GM18511 (cell line): ENCODE measurements around the gene CLDN18.

Source experiments
- ATAC-seq: cut with Tn5 transposase; IDR thresholded peaks from one replicate; pipeline ENCODE4 v1.9.1; 2021; ENCODE audit warnings: mild to moderate bottlenecking, moderate library complexity; ENCODE audit not compliant: unreplicated experiment

Gene CLDN18

GRCh38 chr3:138023754-138024153, 13.8 kb downstream of the CLDN18 start:
- ATAC-seq, result no peak

DNA sequence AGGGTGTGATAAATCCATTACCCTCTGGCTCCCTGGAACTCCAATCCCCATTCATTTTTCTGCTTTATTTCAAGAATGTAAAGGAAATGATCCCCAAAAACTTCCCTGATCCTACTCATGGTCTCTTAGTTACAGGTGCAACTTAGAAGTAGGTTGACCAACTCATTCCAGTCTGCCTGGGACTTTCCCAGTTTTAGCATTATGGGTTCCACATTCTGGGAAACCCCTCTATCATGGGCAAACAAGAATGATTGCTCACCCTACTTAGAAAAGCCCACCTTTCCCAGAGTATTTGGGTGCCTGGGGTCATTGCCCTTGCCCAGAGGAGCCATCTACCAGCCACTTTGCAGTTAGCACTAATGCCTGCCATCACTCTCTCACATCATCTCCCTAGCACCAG, 15.6 kb downstream of the CLDN18 start:
- ATAC-seq, result no peak

DNA sequence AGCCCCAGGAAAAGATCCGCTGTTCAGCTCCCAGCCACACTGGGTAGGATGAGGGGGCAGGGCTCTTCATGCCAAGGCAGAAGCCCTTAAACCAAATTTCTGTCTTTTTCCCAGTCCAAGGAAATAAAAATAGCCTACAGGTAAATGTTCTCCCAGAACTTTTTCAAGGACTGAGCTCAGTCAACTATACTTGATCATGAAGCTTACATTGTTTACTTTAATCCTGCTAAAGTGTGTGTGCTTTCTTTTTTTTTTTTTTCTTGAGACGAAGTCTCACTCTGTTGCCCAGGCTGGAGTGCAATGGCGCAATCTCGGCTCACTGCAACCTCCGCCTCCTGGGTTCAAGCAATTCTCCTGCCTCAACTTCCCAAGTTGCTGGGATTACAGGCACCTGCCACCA, 17.9 kb downstream of the CLDN18 start:
- no peak for ATAC-seq

- no peak for ATAC-seq
Observed at GRCh38 chr3:138030734-138031280, 20.8 kb downstream of the CLDN18 start.

DNA sequence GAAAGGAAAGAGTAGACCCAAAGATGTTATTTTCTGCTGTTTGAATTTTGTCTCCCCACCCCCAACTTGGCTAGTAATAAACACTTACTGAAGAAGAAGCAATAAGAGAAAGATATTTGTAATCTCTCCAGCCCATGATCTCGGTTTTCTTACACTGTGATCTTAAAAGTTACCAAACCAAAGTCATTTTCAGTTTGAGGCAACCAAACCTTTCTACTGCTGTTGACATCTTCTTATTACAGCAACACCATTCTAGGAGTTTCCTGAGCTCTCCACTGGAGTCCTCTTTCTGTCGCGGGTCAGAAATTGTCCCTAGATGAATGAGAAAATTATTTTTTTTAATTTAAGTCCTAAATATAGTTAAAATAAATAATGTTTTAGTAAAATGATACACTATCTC, 21.6 kb downstream of the CLDN18 start:
- ATAC-seq, result no peak

GRCh38 chr3:138032567-138032966, 22.6 kb downstream of the CLDN18 start:
- peak; percentile 47 for ATAC-seq

DNA sequence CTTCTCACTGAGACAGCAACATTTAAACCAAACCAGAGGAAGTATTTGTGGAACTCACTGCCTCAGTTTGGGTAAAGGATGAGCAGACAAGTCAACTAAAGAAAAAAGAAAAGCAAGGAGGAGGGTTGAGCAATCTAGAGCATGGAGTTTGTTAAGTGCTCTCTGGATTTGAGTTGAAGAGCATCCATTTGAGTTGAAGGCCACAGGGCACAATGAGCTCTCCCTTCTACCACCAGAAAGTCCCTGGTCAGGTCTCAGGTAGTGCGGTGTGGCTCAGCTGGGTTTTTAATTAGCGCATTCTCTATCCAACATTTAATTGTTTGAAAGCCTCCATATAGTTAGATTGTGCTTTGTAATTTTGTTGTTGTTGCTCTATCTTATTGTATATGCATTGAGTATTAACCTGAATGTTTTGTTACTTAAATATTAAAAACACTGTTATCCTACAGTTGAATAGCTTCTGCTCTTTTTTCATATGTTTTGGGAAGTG, 23.3 kb downstream of the CLDN18 start:
- no peak for ATAC-seq

DNA sequence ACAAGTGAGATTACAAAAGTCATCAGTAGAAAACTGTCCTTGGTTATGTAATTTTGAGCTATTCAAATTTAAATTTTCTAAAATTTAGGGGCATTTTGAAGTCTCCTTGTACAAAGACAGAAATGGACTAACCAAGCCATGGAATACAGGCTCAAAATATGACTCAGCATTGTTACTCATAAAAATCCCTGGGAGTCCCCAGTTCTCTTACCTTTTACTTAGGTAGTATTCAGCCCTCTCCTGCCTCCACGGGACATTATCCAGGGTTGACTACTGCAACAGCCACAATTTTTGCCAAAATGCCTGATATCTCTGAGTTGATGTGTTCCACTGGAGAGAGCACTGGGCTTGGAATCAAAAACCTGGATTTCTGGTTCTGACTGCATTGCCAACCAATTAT, 25.0 kb downstream of the CLDN18 start:
- ATAC-seq, result no peak

DNA sequence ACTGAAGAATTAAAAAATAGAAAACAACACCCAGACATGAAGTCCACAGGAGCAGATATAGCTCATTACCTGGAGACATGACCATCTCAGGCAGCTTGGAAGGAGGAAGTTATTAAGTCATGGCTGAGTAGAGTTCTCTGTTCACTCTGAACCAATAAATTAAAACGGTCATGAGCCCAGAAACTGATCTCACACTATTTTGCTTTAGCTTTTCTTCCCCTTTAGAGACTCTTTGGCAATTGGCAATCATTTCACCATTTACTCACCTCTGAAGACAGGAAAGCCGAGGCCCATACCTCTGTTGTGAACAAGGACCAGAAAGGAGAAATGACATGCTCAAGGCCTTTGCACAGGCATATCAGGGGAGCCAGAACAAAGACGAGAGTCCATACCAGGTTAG, 26.6 kb downstream of the CLDN18 start:
- ATAC-seq, result peak; percentile 48

- no peak for ATAC-seq
Observed at GRCh38 chr3:138038725-138039462, 28.9 kb downstream of the CLDN18 start.

DNA sequence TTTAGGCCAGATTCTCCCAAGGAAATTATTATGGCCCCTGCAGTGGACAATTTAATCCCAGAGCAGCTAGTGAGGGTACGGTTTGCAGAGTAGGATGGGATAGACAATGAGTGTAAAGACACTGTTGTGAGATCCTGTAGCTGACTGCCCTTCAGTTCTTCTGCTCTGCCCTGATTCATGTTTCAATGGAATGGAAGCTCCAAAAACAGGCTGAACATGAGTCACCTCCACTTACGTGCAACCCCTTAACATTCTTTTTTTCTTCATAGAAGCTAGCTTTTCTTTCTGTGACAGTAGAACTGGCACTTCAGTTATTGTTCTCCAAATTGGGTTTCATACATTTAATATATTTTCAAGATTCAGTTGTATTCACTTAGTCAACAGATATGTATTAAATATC, 32.1 kb downstream of the CLDN18 start:
- ATAC-seq, result no peak

DNA sequence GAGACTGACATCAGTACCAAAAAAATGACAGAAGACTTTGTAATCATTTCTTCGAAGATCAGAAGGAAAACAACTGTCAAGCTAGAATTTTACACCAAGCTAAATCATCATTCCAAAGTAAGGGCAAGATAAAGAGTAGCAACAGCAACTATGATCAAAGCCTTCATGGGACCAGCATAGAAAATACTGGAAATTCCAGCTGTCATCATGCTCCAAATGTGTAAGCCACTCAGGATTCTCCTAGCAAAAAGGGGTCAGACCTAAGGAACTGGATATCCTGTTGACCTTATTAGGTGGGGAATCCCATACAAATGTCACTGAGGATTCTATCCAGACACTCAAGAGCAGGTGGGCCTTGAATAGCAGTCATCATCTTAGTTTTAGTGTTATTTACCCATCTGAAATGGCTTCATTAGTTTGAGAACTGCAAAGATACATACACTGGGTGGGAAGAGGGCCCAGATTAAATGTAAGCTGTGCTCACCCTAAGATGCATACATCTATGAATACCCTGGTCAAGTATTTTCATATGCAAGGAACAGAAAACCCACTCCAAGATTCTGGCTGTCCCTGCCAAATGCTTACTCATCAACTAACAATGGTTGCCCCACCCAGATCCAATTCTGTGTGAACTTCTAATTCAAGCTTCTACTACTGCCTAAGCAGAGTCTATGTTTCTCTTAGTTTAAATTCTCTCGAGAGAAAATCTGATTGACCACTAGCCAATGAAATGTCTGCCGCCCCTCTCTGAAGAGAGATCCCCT, 33.5 kb downstream of the CLDN18 start:
- ATAC-seq, result no peak

- no peak for ATAC-seq
Observed at GRCh38 chr3:138046085-138046484, 36.1 kb downstream of the CLDN18 start.

DNA sequence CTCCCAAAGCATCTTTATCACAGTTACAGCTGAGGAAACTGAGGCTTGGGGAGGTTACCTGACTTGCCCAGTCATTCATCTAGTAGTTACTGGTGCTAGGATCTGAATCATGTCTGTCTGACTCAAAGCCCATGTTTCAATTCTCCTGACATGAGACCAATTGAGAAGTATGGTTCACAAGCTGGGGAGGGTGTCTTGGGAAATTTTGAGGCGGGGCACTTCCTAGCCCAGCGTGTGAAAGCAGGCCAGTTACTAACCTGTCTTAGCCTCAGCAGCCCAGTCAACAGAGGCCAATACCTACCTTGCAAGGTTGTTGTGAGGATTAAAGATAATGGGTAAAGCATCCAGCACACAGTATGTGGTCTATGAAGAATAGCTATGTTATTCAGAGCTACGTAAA, 37.0 kb downstream of the CLDN18 start:
- ATAC-seq, result peak; percentile 55

DNA sequence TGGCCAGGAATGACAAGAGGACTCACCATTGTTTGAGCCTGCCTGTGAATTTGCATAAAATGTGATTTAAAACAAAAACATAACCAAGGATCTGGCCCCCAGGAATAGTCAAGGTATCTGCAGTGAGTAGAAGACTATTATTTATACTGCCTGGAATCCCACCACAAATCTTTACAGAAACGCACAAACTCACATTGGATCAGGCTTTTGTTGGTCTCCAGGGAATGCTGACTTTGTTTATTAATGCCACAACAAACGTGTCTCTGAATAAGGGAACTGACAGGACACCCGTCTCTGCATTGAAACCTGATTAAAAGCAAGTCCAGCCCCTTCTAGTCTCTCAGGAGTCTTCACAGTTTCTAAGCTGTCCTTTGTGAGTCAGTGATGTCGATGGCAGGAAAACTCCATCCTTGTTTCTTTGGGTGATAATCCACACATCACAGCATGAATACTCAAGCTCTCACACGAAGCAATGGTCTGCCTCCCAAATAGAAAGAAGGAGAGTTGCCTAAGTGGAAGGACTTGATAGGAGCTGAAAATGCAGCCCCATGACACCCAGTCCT, 37.7 kb downstream of the CLDN18 start:
- no peak for ATAC-seq

- no peak for ATAC-seq
Observed at GRCh38 chr3:138049157-138049919, 39.4 kb downstream of the CLDN18 start.

DNA sequence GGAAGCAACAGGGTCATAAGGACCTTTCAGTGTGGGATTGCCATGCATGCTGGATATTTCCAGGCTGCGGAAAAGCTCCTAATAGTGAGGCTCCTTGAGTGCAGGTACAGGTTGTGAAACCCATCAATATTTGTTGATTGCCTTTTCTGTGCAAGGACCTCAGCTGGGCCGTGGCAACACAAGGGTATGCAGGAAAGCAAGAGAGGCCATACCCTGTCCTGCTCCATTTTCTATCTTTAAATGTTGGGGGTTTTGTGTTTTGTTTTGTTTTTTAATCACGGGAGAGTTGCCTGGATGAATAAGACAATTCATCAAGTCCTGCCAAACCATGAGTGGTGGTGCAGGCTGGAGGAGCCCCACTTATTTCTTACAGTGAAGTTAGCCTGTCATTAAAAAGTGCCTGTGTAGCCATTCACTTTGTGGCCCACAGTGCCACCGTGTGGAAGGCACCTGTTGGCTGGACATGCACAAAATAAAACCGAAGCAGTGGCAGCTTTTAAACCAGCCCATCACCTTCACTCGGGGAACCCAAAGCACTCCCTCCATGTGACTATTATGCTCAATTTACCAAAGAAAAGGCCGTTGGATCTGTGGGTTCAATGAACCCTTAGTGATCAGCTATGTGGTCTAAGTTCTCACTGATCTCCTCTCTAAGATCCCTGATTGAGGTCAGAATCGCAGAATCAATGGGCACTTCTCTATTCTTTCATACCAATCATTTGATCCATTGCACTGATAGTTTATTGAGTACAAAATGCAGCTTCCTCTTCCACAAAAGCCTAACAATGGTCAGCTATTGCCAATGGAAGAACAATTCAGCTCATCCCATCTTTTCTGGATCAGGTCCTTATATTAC, 42.2 kb downstream of the CLDN18 start:
- peak; percentile 87 for ATAC-seq

- no peak for ATAC-seq
Observed at GRCh38 chr3:138054057-138054456, 44.1 kb downstream of the CLDN18 start.

GRCh38 chr3:138057384-138057783, 47.4 kb downstream of the CLDN18 start:
- no peak for ATAC-seq

GRCh38 chr3:138059261-138059660, 49.3 kb downstream of the CLDN18 start:
- ATAC-seq, result no peak
